ENCODE measurements around the gene TMUB1.

The TMUB1 gene

GRCh38 chr7:151083071-151083823 lies at the start of gene TMUB1:
TSS of gene TMUB1 (minus strand) at chr7:151083493. CDS start at chr7:151082563, 930 bp downstream.
- peak; percentile 53 to 65 for DNase-seq

GRCh38 chr7:151132461-151133205 lies 49.3 kb upstream of the TMUB1 start:
- DNase-seq = no peak

GRCh38 chr7:151131592-151132293 lies 48.5 kb upstream of the TMUB1 start:
- no peak for DNase-seq

GRCh38 chr7:151131224-151131591 lies 47.9 kb upstream of the TMUB1 start:
- DNase-seq = no peak

- DNase-seq = no peak
These were observed 47.5 kb upstream of the TMUB1 start for GRCh38 chr7:151130741-151131157.

- no peak for DNase-seq
These were observed 46.8 kb upstream of the TMUB1 start for GRCh38 chr7:151129960-151130591.

GRCh38 chr7:151129117-151129959 lies 46.0 kb upstream of the TMUB1 start:
- no peak for DNase-seq

GRCh38 chr7:151128716-151129115 lies 45.4 kb upstream of the TMUB1 start:
- DNase-seq = no peak

- no peak for DNase-seq
These were observed 44.9 kb upstream of the TMUB1 start for GRCh38 chr7:151128144-151128543.

- DNase-seq = no peak
These were observed 43.3 kb upstream of the TMUB1 start for GRCh38 chr7:151126491-151127137.

- DNase-seq = no peak
These were observed 42.7 kb upstream of the TMUB1 start for GRCh38 chr7:151125846-151126481.

GRCh38 chr7:151125470-151125845 lies 42.2 kb upstream of the TMUB1 start:
- DNase-seq = no peak

GRCh38 chr7:151124899-151125399 lies 41.7 kb upstream of the TMUB1 start:
- DNase-seq = no peak

- DNase-seq = no peak
These were observed 41.2 kb upstream of the TMUB1 start for GRCh38 chr7:151124481-151124880.

- DNase-seq = peak; percentile 45 to 80
These were observed 40.6 kb upstream of the TMUB1 start for GRCh38 chr7:151123822-151124464.

- no peak for DNase-seq
These were observed 40.0 kb upstream of the TMUB1 start for GRCh38 chr7:151123158-151123821.

- DNase-seq = no peak
These were observed 39.5 kb upstream of the TMUB1 start for GRCh38 chr7:151122796-151123157.

- no peak for DNase-seq
These were observed 39.0 kb upstream of the TMUB1 start for GRCh38 chr7:151122276-151122675.

- no peak for DNase-seq
These were observed 38.3 kb upstream of the TMUB1 start for GRCh38 chr7:151121380-151122170.
